SK-N-SH (cell line): ENCODE measurements around the gene DEPP1.

Experiments
- CTCF ChIP-seq: fragments of 200-600 bp; sonication (generic); IDR thresholded peaks from 2 replicates; pipeline ENCODE4 v1.6.1; 2017; ENCODE audit warnings: antibody characterized with exemption, mild to moderate bottlenecking, moderate library complexity
- MXI1 ChIP-seq: IDR thresholded peaks from 2 replicates; pipeline ENCODE4 v1.6.1; 2012; ENCODE audit warnings: mild to moderate bottlenecking, low read depth, low read length, improper control_type of control experiment
- TAF1 ChIP-seq: IDR thresholded peaks from 2 replicates; pipeline ENCODE4 v1.6.1; 2012; ENCODE audit warnings: low read depth, mild to moderate bottlenecking, low read length, moderate library complexity, borderline replicate concordance

DNA sequence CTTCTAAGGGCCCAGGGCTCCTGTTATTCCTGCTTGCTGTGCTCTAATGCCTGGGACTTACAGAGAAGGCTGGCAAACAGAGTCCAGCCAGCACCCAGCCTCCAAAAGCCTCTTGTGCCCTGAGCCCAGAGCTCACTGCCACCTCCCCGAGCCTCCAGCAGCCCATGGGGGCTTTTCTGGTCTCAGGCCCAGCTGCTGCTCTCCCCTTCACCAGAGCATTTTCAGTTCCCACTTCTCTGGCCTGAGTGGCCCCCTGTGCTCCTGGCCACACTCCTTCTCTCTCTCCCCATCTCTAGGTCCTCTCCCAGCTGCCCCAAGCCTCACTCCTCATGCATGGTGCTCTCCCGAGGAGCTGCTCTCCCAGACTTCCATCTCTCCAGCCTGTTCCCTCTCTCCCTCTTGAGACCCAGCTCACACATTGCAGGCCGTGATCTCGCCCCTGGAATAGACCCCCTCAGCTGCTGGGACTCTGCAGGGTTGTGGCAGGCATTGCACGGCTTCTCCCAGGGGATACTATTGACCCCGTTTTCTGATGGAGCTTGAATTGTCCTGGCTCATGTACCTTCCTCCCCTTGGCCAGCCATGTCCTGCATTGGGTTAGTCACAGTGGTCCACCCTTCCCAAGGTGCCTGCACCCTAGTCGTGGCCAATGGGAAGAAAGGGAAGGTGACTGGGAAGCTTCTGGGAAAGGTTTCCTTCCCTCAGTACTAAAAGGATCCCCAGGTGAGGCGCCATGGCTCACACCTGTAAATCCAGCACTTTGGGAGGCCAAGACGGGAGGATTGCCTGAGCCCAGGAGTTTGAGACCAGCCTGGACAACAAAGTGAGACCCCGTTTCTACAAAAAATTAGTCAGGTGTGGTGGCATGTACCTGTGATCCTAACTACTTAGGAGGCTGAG is 28.0 kb downstream of the DEPP1 start:
- no peak for TF ChIP-seq CTCF
- TF ChIP-seq MXI1: no peak
- TF ChIP-seq TAF1: no peak
